Activated T-cell treated with anti-CD3 and anti-CD28 coated beads, Interleukin-2, amount 50 U/mL, for 24 hours (primary cell): ENCODE measurements around the gene EEF1AKMT4.

Experiments used
- DNase-seq: peaks from one replicate; pipeline ENCODE4 v3.0.0-alpha.2; 2020
- H3K27ac Mint-ChIP-seq: 2 replicates; pipeline ENCODE4 v1.8.0; 2020; ENCODE audit warnings: mild to moderate bottlenecking, mixed read lengths
- H3K27me3 Mint-ChIP-seq: 2 replicates; pipeline ENCODE4 v1.8.0; 2020; ENCODE audit warnings: mixed read lengths
- H3K36me3 Mint-ChIP-seq: 2 replicates; pipeline ENCODE4 v1.8.0; 2020; ENCODE audit warnings: low read depth, mixed read lengths
- H3K4me1 Mint-ChIP-seq: 2 replicates; pipeline ENCODE4 v1.8.0; 2020; ENCODE audit warnings: low read depth, mixed read lengths
- H3K4me3 Mint-ChIP-seq: 2 replicates; pipeline ENCODE4 v1.8.0; 2020; ENCODE audit warnings: mild to moderate bottlenecking, moderate library complexity, mixed read lengths
- H3K9me3 Mint-ChIP-seq: 2 replicates; pipeline ENCODE4 v1.8.0; 2020; ENCODE audit warnings: mixed read lengths

The EEF1AKMT4 gene

DNA sequence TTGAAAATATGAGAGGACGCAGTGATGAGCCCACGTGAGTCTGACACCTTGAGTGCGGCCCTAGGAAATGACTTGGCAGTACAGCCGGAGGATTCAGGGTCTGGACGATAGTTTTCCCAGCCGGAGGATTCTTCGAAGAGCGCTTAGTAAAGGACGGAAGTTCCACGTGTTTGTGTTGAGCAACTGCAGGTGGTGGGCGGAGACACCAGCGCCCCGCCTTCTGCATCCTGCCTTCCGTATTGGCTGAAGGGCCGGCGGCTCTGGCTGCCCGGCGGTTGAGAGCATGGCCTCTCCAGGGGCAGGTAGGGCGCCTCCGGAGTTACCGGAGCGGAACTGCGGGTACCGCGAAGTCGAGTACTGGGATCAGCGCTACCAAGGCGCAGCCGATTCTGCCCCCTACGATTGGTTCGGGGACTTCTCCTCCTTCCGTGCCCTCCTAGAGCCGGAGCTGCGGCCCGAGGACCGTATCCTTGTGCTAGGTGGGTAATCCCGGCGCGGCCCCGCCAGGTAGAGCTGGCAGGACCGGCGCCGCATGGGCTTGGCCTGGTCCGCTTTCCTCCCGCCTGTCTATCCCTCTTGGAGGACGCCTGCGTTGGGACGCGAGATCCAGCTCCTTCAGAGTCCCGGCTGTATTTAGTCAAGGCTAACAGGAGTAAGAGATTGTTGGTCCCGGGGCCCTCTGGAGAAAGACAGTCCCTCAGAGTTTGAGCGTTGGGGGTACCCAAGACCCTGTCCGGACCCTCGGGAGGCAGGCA, at the start of gene EEF1AKMT4:
TSS of gene EEF1AKMT4 (plus strand) at position 261 of the 755 bp plus-strand sequence. CDS start at position 284, 23 bp downstream.
- peak; percentile 95 for DNase-seq
- Mint-ChIP-seq H3K36me3 (peaks cover 44% of the 10 kb centered on the region), H3K9me3 (no peaks in the 10 kb centered on the region), H3K4me1 (peaks cover 22% of the 10 kb centered on the region), H3K4me3 (peak within 1 kb of the TSS; percentile 85), H3K27ac (peak within 1 kb of the TSS; percentile 99), H3K27me3 (no peaks in the 10 kb centered on the region)

DNA sequence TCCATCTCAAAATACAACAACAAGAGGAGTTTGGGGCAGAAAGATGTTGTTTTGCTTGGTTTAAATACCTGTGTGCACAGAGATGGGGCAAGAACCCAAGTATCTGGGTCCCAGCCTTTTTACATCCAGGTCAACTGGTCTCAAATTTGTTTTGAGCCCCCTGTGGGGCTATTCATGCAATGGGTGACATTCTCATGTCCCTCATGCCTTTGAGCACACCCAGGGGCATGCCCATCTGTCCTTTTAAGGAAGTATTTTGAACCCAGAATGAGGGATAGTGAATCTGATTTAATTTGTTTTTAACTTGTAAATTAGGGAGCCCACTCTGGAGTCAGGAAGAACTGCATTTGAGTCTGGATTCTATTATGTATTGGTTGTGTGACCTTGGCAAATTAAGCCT, 48.6 kb upstream of the EEF1AKMT4 start:
- no peaks in the 10 kb centered on the region for H3K4me1 Mint-ChIP-seq
- no peak for DNase-seq
- H3K4me3 Mint-ChIP-seq, result no peak overlapping the region
- H3K27ac Mint-ChIP-seq, result no peak overlapping the region
- H3K27me3 Mint-ChIP-seq, result peaks cover 3% of the 10 kb centered on the region
- peaks cover 8% of the 10 kb centered on the region for H3K36me3 Mint-ChIP-seq
- H3K9me3 Mint-ChIP-seq, result no peaks in the 10 kb centered on the region

DNA sequence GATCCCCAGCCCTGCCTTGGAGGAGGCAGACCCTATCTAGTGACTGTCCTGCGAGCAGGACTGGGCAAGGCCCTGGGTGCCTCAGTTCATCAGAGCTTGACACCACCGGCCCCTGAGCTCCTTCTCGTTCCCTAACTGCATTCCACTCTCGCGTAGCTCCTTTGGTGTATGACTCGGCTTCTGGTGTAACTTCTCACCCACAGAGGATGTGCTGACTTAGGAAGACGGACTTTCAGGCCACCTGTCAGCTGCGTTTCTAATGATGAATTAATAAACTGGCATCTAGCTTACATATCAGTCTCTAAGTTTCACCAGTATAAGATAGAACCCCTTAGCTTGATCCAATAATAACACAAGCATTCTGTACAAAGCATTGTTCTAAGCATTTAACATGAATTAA, 45.9 kb upstream of the EEF1AKMT4 start:
- no peaks in the 10 kb centered on the region for H3K36me3 Mint-ChIP-seq
- no peak for DNase-seq
- no peaks in the 10 kb centered on the region for H3K4me1 Mint-ChIP-seq
- no peak overlapping the region for H3K27ac Mint-ChIP-seq
- peaks cover 17% of the 10 kb centered on the region for H3K27me3 Mint-ChIP-seq
- H3K4me3 Mint-ChIP-seq, result no peak overlapping the region
- no peaks in the 10 kb centered on the region for H3K9me3 Mint-ChIP-seq

DNA sequence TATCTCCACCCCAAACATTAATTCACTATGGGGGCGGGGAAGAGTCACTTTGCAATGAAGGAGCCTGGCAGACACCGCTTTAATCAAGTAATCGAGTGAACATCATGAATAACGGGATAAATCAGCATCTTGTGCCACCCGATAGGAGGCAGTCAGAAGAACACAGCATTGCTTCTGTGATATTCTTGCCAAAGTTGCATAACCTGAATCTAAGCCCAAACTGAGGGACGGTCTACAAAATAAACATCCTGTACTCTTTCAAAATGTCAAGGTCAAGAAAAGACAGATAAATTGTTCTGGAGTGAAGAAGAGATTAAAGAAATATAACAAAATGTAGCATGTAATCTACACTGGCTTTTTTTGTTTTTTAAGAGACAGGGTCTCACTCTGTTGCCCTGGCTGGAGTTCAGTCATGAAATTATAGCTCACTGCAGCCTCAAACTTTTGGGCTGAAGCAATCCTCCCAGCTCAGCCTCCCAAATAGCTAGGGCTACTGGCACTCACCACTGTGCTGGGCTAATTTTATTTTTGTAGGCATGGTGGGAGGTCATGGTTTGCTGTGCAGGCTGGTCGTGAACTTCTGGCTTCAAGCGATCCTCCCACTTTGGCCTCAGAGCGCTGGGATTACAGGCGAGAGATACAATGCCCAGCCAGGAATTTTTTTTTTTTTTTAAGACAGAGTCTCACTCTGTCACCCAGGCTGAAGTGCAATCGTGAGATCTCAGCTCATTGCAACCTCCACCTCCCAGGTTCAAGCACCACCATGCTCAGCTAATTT, 40.1 kb upstream of the EEF1AKMT4 start:
- no peak overlapping the region for H3K27ac Mint-ChIP-seq
- H3K9me3 Mint-ChIP-seq, result no peaks in the 10 kb centered on the region
- no peaks in the 10 kb centered on the region for H3K4me1 Mint-ChIP-seq

DNA sequence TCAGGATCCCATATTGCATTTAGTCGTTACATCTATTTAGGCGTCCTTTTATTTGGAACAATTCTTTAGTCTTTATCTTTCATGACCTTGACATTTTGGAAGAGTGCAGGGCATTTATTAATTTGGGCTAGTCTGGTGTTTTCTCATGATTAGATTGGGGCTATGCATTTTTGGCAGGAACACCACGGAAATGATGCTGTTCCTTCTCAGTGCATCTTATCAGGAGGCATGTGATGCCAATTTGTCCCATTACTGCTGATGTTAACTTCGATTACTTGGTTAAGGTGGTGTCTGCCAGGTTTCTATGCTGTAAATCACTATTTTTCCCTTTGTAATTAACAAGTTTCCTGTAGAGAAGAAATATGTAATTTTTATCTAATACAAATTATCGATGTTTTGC, 38.2 kb upstream of the EEF1AKMT4 start:
- H3K4me3 Mint-ChIP-seq, result no peak overlapping the region
- peaks cover 18% of the 10 kb centered on the region for H3K27me3 Mint-ChIP-seq
- H3K27ac Mint-ChIP-seq, result no peak overlapping the region
- no peak for DNase-seq
- H3K4me1 Mint-ChIP-seq, result no peaks in the 10 kb centered on the region
- H3K36me3 Mint-ChIP-seq, result no peaks in the 10 kb centered on the region
- no peaks in the 10 kb centered on the region for H3K9me3 Mint-ChIP-seq

More for the DNA sequence above, 40.1 kb upstream of the EEF1AKMT4 start:
- H3K36me3 Mint-ChIP-seq, result no peaks in the 10 kb centered on the region
- H3K4me3 Mint-ChIP-seq, result no peak overlapping the region
- DNase-seq, result no peak
- peaks cover 17% of the 10 kb centered on the region for H3K27me3 Mint-ChIP-seq

DNA sequence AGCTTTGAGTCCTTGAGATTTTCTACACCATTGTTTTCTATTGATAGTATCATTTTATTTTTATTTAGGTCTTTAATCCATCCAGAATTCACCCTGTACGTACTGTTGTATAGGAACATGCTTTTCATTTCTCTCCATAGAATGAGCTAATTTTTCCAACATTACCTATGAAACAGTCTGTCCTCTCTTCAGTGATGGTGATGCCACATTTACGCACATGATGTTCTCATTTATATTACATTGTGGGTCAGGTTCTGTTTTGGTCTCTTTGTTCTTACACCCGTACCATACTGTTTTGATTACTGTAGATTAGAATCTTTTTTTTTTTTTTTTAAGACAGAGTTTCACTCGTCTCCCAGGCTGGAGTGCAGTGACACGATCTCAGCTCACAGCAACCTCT, 37.8 kb upstream of the EEF1AKMT4 start:
- no peak for DNase-seq
- Mint-ChIP-seq H3K4me1 (no peaks in the 10 kb centered on the region), H3K27ac (no peak overlapping the region), H3K36me3 (no peaks in the 10 kb centered on the region), H3K27me3 (peaks cover 13% of the 10 kb centered on the region), H3K9me3 (no peaks in the 10 kb centered on the region), H3K4me3 (no peak overlapping the region)

DNA sequence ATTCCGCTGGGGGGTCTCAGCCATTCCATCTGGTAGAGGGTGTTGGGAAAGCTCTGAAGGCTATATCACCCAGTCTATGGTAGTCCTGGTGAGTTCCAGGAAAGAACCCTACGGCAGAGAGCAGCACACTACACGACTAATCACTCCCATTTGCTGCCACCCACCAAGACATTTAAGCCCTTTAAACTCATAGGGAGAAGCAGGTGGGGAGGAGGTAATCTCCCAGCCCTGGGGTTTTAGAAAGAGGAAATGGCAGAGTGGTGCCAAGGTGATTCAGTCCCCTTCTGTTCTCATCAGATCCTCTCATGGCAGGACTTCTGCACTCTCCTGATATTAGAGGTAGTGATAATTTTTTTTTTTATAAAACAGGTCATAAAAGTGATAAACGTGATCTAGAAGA, 30.7 kb upstream of the EEF1AKMT4 start:
- peaks cover 20% of the 10 kb centered on the region for H3K27me3 Mint-ChIP-seq
- no peak overlapping the region for H3K4me3 Mint-ChIP-seq
- H3K9me3 Mint-ChIP-seq, result no peaks in the 10 kb centered on the region
- no peak overlapping the region for H3K27ac Mint-ChIP-seq
- H3K36me3 Mint-ChIP-seq, result no peaks in the 10 kb centered on the region
- no peak for DNase-seq
- no peaks in the 10 kb centered on the region for H3K4me1 Mint-ChIP-seq

DNA sequence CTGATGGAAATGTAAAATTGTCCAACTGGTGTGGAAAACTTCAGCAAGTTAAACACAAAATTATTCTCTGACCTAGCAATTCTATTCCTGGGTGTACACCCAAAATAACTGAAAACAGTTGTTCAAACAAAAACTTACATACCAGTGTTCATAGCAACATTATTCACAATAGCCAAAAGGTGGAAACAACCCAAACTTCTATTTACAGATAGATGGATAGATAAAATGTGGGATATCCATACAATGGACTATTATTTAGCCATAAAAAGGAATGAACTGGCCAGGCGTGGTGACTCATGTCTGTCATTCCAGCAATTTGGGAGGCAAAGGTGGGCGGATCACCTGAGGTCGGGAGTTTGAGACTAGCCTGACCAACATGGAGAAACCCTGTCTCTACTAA, 27.0 kb upstream of the EEF1AKMT4 start:
- Mint-ChIP-seq H3K27me3 (peaks cover 32% of the 10 kb centered on the region), H3K36me3 (no peaks in the 10 kb centered on the region), H3K27ac (no peak overlapping the region), H3K9me3 (no peaks in the 10 kb centered on the region), H3K4me3 (no peak overlapping the region), H3K4me1 (no peaks in the 10 kb centered on the region)
- DNase-seq, result no peak

DNA sequence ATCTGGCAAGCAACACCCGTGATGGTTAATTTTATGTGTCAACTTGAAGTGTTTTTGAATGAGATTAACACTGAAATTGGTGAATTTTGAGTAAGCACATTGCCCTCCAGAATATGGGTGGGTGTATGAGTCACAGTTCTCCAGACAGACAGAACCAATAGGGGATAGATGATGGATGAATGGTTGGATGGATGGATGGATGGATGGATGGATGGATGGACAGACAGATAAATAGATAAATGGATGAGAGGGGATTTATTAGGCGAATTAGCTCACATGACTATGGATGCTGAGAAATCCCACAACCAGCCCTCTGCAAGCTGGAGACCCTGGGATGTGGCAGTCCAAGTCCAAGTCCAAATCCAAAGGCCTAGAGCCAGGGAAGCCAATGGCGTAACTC, 25.5 kb upstream of the EEF1AKMT4 start:
- Mint-ChIP-seq H3K9me3 (no peaks in the 10 kb centered on the region), H3K4me1 (peaks cover 2% of the 10 kb centered on the region), H3K27ac (no peak overlapping the region), H3K36me3 (no peaks in the 10 kb centered on the region), H3K4me3 (no peak overlapping the region), H3K27me3 (peaks cover 44% of the 10 kb centered on the region)
- no peak for DNase-seq

DNA sequence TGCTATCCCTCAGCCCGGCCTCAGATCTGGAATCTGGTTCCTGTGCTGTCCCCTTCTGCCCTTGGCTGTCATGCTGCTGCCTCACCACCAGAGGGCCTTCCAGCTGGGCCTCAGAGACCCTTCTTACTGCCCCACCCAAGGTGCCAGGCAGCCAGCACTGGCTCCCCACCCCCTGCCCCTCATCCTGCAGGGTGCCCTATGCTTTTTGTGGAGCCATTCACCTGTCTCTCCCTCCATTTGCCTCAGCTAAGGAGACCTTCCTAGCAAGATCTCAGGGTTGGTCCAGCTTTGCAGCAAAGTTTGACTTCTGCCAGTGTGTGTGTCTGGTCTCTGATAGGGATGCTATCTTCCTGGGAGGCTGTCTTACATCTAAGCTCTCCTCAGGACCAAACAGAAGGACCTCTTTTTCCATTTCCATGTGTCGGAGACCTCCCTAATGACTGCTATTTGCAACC, 22.0 kb upstream of the EEF1AKMT4 start:
- no peaks in the 10 kb centered on the region for H3K9me3 Mint-ChIP-seq
- peak; percentile 66 for DNase-seq
- no peak overlapping the region for H3K4me3 Mint-ChIP-seq
- peaks cover 58% of the 10 kb centered on the region for H3K27me3 Mint-ChIP-seq
- H3K36me3 Mint-ChIP-seq, result no peaks in the 10 kb centered on the region
- peaks cover 7% of the 10 kb centered on the region for H3K4me1 Mint-ChIP-seq
- no peak overlapping the region for H3K27ac Mint-ChIP-seq

DNA sequence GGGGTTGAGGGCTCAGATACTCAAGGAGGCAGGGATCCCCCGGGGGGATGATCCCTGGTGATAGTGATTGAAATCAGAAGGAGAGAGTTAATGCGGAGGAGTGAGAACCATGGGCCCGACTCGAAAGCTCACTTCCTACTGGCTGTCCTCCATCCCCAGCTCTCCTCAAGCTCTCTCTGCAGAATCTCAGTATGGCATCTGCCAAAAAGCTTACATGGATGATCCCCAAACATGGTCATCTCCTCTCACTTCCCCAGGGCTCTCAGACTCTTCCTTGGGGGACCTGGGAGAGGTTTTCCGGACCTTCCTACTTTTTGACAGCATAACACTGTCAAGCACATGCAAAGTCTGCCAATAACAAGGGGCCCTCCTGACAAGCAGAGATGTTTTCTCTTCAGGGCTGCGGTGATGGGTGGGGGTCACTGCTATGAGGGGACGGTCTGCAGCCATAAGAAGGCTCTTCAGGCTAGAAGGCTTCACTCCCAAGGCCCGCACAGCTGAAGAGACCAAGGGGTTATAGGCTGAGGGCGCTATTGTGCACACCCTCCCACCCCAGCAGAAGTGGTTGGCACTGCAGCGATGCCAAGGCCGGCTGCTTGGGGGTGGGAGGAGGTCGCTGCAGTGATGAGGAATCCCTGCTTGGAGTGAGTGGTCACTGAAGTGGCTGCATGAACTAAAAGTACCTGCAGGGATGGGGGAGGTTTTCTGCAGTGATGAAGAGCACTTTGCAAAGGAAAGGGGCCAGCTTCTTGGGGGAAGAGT, 20.9 kb upstream of the EEF1AKMT4 start:
- no peak for DNase-seq
- H3K4me3 Mint-ChIP-seq, result peak overlapping the region; percentile 38
- peaks cover 67% of the 10 kb centered on the region for H3K27me3 Mint-ChIP-seq
- H3K9me3 Mint-ChIP-seq, result no peaks in the 10 kb centered on the region
- no peak overlapping the region for H3K27ac Mint-ChIP-seq
- H3K4me1 Mint-ChIP-seq, result peaks cover 7% of the 10 kb centered on the region
- H3K36me3 Mint-ChIP-seq, result no peaks in the 10 kb centered on the region

DNA sequence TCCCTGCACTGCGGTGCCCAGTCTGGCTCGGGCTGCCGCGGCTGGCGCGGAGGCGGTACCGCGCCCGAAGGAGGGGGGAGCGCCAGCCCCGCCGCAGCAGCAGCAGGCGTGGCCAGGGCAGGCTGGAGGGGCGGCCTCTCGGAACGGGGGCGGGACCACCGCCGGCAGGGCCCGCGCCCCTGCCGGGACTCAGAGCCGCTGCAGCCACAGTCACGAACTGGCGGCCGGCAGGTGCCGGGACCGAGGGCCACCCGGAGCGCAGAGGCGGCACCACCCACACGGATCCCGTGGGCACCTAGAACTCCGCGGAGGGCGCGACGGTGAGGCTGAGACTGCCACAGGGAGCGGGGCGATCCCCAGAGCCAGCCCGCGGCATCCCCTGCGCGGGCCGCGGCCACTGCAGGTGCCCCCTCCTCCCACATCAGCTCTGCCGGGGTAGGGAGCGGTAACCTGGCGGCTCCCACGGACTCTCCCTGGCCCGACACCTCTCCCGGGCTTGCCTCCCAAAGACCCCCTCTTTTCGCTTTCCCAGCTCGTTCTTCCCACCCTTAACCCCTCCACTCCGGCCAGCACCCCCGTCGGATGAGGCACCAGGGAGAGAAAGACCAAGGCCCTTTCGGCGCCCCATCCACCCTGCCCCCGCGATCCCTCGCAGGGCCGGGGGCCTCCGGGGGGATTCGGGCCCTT, 19.9 kb upstream of the EEF1AKMT4 start, which contains the start of gene VWA5B2:
TSS of gene VWA5B2 (plus strand) at position 192 of the 687 bp plus-strand sequence. CDS start 944 bp downstream, outside the sequence.
- Mint-ChIP-seq H3K36me3 (no peaks in the 10 kb centered on the region), H3K9me3 (no peaks in the 10 kb centered on the region), H3K27me3 (peaks cover 71% of the 10 kb centered on the region), H3K4me3 (peak within 1 kb of the TSS; percentile 61), H3K27ac (no peak within 1 kb of the TSS), H3K4me1 (peaks cover 7% of the 10 kb centered on the region)
- DNase-seq, result peak; percentile 83

DNA sequence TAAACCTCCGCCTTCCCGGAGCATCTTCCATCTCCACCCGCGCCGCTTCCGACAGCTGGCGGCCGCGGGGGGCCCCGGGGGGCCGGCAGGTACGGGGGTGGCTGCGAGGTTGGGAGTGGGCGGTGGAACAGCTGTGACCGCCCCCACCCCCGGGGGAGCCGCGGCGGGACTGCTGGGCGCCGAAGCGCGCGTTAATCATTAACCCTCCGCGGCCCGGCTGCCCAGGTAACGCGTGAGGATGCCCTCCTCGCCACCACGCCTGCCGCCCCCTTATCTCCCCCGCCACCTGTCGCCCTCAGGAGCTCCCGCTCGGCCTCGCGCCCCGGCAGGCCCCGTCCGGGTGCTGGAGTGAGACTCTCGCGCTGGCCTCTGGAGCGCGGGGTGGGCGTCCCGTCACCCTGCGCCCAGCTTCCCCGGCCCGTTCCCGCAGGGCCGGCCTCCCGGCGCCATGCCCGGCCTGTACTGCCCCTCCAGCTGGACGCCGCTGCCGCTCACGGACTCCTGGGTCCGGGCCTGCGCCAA, 19.3 kb upstream of the EEF1AKMT4 start:
- Mint-ChIP-seq H3K27ac (no peak overlapping the region), H3K27me3 (peaks cover 69% of the 10 kb centered on the region), H3K36me3 (no peaks in the 10 kb centered on the region), H3K4me1 (peaks cover 7% of the 10 kb centered on the region), H3K9me3 (no peaks in the 10 kb centered on the region), H3K4me3 (peak overlapping the region; percentile 61)
- no peak for DNase-seq
